ENCODE measurements around the gene HIRIP3.
"Not testable (repeated sequence)": the region's sequence is repeated elsewhere in the genome, so short reads cannot be mapped to it uniquely, and the experiment has no call there.

Gene HIRIP3, protein sequence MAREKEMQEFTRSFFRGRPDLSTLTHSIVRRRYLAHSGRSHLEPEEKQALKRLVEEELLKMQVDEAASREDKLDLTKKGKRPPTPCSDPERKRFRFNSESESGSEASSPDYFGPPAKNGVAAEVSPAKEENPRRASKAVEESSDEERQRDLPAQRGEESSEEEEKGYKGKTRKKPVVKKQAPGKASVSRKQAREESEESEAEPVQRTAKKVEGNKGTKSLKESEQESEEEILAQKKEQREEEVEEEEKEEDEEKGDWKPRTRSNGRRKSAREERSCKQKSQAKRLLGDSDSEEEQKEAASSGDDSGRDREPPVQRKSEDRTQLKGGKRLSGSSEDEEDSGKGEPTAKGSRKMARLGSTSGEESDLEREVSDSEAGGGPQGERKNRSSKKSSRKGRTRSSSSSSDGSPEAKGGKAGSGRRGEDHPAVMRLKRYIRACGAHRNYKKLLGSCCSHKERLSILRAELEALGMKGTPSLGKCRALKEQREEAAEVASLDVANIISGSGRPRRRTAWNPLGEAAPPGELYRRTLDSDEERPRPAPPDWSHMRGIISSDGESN

DNA sequence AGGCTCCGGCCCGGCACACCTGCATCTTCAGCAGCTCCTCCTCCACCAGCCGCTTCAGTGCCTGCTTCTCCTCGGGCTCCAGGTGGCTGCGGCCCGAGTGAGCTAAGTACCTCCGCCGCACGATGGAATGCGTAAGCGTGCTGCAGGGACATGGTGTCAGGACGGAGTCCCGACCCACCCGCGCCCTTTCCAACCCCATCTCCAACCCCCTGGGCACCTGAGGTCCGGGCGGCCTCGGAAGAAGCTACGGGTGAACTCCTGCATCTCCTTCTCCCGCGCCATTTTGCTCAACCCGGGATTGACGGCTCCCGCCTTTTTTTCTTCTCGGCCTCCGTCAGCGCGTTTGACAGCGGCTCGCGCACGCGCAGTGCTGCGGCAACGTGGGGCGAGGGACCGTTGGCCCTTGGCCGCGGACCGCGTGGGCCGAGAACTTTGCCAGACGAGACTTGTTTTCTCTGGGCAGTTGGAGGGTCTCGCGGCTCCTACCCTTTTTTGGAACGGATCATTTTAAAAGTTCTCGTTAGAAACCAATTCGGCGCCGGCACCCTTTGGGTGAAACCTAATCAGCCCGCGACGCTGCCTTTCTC lies at the start of gene HIRIP3:
HIRIP3 (minus strand) TSS at position 294 of the 587 bp plus-strand sequence; CDS start at position 282, 12 bp downstream.
- peak; percentile 80 for DNase-seq (ENCODE audit: low read depth)
- H3K4me3 ChIP-seq (replicated peaks; ENCODE audit: low read depth, low read length) = peak within 1 kb of the TSS; percentile 68
- TF ChIP-seq, protein P1, sequence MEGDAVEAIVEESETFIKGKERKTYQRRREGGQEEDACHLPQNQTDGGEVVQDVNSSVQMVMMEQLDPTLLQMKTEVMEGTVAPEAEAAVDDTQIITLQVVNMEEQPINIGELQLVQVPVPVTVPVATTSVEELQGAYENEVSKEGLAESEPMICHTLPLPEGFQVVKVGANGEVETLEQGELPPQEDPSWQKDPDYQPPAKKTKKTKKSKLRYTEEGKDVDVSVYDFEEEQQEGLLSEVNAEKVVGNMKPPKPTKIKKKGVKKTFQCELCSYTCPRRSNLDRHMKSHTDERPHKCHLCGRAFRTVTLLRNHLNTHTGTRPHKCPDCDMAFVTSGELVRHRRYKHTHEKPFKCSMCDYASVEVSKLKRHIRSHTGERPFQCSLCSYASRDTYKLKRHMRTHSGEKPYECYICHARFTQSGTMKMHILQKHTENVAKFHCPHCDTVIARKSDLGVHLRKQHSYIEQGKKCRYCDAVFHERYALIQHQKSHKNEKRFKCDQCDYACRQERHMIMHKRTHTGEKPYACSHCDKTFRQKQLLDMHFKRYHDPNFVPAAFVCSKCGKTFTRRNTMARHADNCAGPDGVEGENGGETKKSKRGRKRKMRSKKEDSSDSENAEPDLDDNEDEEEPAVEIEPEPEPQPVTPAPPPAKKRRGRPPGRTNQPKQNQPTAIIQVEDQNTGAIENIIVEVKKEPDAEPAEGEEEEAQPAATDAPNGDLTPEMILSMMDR (IDR thresholded peaks at IDR 0.05; ENCODE audit: low read length, missing control alignments) = no peak

DNA sequence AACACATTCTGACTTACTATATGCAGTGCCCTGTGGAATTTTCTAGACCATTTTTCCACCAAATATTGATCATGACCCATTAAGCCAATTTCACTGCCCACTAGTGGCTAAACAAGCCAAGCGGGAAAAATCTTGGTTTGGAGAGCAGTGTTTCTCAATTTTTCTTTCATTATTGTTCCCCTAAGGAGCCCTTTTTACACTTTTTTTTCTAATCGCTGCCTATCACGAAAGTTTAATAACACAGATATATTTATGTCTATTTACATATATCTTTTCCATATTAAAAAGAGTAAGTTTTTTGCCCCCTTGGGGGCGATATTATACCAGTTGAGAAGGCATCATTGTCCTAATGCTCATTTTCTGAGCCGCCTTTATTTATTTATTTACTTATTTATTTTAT lies 46.4 kb upstream of the HIRIP3 start:
- TF ChIP-seq, protein P1 (IDR thresholded peaks at IDR 0.05; ENCODE audit: low read length, missing control alignments) = peak; percentile 39
- peak; percentile 73 for DNase-seq (ENCODE audit: low read depth)
- no peak overlapping the region for H3K4me3 ChIP-seq (replicated peaks; ENCODE audit: low read depth, low read length)

DNA sequence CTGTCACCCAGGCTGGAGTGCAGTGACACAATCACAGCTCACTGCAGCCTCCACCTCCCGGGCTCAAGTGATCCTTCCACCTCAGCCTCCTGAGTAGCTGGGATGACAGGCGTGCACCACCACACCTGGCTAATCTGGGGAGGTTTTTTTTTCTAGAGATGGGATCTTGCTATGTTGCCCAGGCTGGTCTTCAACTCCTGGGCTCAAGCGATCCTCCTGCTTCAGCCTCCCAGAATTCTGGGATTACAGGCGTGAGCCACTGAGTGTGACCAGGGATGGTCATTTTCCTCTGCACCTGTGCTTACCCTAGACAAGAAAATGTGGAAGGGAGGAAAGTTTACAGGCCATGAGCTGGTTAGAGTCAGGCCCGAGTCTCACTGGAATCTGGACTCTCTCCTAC lies 45.3 kb upstream of the HIRIP3 start:
- DNase-seq (ENCODE audit: low read depth); H3K4me3 ChIP-seq (replicated peaks; ENCODE audit: low read depth, low read length): not testable (repeated sequence)

DNA sequence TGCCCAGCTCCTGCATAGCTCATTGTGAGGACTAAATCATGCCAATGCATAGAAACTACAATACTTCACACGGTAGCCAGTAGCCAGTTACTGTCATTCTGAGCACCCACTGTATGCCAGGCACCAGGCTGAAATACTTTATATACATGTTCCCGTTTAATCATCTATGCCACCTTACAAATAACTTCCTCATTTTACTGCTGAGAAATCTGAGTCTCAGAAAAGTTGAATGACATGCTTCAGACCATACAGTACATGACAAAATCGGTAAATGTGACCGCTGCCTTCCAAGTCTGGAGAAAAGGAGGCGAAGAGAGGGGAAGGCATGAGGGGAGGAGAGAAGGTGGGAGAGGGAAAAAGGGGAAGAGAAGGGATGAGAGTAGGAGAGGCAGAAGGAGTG lies 44.8 kb upstream of the HIRIP3 start:
- no peak for DNase-seq (ENCODE audit: low read depth)
- TF ChIP-seq, protein P1 (IDR thresholded peaks at IDR 0.05; ENCODE audit: low read length, missing control alignments) = no peak
- H3K4me3 ChIP-seq (replicated peaks; ENCODE audit: low read depth, low read length) = no peak overlapping the region

DNA sequence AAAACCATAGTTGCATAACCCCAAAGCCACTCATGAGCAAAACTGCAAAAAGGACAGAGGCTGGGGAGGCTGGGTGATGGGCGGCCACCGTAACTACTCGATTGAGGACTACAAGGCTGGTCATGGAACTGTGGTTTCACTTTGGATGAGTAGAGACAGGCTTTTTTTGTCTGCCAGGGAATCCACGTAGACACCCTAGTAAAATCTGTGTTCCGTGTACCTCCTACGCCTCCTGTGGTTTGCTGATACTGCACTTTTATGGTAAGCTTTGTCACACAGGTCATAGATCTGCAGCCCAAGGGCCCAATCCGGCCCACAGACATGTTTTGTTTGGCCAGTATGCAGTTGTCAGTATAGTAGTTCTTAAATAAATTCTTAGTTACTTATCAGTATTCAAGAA lies 37.9 kb upstream of the HIRIP3 start:
- TF ChIP-seq, protein P1 (IDR thresholded peaks at IDR 0.05; ENCODE audit: low read length, missing control alignments) = no peak
- no peak for DNase-seq (ENCODE audit: low read depth)
- no peak overlapping the region for H3K4me3 ChIP-seq (replicated peaks; ENCODE audit: low read depth, low read length)

DNA sequence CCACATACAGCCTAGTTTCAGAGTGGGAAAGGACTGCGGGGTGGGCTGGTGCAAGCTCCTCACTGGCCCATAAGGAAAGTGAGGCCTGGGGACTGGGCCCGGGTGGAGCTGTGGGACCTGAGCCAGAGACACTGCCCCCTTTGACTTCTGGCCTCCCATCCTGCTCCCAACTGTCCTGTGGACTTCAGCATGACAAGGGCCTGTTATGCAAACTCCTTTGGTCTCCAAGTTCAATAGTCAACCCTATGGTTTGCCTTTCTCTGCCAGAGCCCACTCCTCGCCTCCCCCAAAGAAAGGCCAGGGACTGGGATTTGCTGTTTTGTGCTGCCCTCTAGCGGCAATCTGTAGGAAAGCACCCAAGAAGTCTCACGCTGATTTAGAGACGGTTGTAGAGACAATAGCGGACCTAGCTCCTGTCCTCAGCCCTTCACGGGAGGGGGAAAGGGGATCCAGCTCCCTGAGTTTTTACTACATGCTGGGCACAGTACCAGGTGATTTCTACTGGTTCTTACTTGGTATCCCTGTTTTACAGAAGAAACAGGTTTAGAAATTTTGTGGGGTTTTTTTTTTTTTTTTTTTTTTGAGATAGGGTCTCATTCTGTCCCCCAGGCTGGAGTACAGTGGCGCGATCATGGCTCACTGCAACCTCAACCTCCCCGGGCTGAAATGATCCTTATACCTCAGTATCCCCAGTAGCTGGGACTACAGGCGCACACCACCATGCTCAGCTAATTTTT lies 36.8 kb upstream of the HIRIP3 start:
- peak; percentile 80 for DNase-seq (ENCODE audit: low read depth)
- TF ChIP-seq, protein P1 (IDR thresholded peaks at IDR 0.05; ENCODE audit: low read length, missing control alignments) = peak; percentile 84
- H3K4me3 ChIP-seq (replicated peaks; ENCODE audit: low read depth, low read length) = no peak overlapping the region

DNA sequence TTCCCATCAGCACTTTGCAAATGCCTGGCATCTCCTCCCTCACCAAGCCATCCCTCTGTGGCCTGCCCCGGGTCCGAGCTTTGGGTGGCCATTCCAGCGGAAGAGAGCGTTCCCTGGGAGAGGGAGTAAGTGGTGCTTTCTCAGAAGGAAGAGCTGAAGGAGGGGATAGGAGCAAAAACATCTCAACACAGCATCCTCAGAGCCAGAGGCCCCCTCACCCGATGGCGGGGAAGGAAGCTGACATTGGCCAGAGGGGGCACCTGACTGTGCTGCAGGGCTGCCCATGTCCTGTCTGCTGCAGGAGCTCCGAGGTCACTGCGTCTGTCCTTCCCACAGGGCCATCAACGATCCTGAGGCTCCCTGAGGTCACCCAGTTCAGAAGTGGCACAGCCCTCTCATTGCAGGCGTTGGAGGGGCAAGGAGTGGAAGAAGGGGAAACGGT lies 36.1 kb upstream of the HIRIP3 start:
- no peak for DNase-seq (ENCODE audit: low read depth)
- TF ChIP-seq, protein P1 (IDR thresholded peaks at IDR 0.05; ENCODE audit: low read length, missing control alignments) = no peak

More for the DNA sequence above, 36.1 kb upstream of the HIRIP3 start:
- no peak overlapping the region for H3K4me3 ChIP-seq (replicated peaks; ENCODE audit: low read depth, low read length)
